GM19395 (cell line): ENCODE measurements around the gene BDKRB2.

Experiments
- ATAC-seq: cut with Tn5 transposase; IDR thresholded peaks from one replicate; pipeline ENCODE4 v1.9.1; 2021; ENCODE audit warnings: mild to moderate bottlenecking, moderate library complexity; ENCODE audit not compliant: unreplicated experiment

The BDKRB2 gene

DNA sequence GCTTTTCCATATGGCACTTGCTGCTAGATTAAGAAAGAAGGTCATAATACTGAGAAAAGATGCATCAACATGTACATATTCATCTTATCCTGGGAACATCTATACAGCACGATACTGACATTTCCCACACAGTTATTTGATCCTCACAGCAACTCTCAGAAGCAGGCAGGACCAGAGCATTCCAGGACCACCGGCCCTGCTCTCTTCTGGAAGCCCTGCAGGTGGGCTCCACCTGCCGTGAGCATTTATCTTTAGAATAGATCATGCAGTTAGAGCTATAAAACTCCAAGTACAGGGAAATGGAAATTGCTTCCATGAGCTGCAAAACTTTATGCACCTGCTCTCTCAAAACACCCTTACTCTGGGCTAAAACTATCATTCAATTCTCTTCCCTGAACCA, 45.8 kb downstream of the BDKRB2 start:
- ATAC-seq = no peak

DNA sequence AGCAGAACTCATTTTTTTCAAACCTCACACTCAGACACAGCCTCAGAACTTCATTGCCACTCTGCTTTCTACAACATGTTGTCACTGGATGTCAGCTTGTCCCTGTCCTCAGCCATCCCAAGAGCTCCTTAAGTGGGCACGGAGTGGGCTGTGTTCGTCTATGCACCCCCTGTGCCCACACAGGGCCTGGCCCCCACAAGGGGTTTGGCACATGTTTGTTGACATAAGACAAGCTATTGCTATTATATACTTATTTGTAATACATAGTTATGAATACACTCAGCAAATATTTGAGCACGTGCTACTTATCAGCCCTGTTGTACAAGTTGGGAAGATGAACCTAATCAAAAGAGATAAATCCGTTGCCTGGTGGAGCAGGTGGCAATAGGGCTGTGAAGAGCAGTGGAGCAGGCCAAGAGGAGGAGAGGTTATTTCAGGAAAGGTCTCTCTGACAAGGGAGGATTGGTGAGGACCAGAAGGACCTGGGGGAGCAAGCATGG, 47.1 kb downstream of the BDKRB2 start:
- ATAC-seq = no peak

GRCh38 chr14:96252323-96252998, 47.8 kb downstream of the BDKRB2 start:
- ATAC-seq = no peak

DNA sequence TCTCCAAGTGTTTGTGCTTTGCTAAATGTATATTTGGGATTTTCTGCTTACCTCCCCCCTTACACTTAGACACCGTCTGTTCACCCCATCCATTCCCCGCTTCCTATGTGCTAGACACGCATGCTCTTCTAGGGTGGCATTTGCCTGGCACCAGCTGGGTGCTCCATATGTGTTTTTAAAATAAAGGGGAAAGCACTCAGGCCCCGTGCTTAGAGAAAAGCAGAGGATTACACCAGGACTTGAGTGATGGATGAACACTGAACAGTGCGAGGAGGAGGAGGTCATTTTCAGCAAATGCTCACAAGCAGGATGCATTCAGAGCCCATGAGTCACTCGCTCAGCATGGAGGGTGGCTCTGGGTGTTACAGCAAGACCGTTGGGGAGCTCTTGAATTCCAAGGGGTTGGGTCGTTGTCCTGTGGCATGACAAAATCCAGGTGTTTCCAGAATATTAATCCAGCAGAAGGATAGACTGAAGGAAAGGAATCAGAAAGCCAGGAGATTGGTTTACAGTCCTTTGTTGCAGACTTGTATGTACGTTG, 48.4 kb downstream of the BDKRB2 start:
- no peak for ATAC-seq

GRCh38 chr14:96254687-96255086, 50.0 kb downstream of the BDKRB2 start:
- ATAC-seq = no peak

GRCh38 chr14:96255501-96256366, 51.1 kb downstream of the BDKRB2 start, which contains the start of gene BDKRB1:
Gene BDKRB1, plus strand, starts transcription at chr14:96256210. Its CDS starts 7,473 bp downstream, at chr14:96263683.
- ATAC-seq = no peak

DNA sequence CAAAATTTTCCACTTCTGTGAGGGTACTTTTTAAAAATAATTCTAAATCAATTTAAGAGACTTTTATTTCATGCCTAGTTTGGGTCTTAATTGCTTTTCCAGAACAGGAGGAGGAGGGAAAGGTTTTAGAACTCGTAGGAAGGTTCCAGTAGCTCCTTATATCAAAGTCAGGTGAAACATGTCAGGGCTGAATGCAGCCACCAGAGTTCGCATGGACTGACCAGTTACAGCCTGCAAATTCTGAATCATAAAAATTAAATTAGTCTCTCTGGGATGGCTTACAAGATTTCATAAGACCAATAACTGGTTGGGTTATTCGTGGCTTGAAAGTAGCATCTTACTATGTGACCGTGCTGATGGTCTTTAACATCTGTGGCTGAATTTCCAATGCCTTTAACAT, 51.8 kb downstream of the BDKRB2 start:
- ATAC-seq = no peak

GRCh38 chr14:96257056-96257455, 52.4 kb downstream of the BDKRB2 start:
- ATAC-seq = no peak

DNA sequence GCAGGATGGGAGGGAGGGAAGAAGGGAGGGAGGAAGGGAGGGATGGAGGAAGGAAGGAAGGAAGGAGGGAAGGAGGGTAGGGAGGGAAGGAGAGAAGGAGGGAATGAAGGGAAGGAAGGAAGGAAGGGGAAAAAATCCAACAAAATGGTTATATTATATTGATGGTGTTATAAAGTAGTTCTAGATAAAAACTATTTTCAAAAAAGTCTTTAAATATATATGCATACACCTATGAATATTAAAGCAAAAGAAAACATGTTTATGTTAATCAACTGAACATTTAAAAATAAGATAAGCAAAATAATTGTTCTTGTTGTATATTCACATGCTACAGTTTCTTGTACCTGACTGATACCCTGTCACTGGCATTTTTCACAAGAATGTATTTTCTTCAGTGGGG, 53.3 kb downstream of the BDKRB2 start:
- no peak for ATAC-seq

- ATAC-seq = no peak
These were observed 55.7 kb downstream of the BDKRB2 start for GRCh38 chr14:96260341-96260821.

DNA sequence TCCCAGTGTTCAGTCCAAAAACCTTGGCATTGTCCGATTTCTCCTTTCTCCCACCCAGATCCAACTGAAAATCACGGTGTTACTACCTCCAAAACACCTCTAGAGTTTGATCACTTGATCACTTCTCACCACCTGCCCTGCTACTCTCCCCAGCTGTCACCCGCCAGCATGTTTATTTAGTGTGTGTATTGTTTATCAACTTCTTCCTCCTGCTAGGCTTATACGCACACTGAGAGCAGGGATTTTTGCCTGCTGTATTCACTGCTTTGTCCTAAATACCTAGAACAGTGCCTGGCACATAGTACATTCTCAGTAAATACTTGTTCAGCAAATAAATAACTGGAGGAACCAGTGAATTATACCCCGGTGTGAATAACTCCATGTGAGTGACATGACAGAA, 56.4 kb downstream of the BDKRB2 start:
- ATAC-seq = no peak

DNA sequence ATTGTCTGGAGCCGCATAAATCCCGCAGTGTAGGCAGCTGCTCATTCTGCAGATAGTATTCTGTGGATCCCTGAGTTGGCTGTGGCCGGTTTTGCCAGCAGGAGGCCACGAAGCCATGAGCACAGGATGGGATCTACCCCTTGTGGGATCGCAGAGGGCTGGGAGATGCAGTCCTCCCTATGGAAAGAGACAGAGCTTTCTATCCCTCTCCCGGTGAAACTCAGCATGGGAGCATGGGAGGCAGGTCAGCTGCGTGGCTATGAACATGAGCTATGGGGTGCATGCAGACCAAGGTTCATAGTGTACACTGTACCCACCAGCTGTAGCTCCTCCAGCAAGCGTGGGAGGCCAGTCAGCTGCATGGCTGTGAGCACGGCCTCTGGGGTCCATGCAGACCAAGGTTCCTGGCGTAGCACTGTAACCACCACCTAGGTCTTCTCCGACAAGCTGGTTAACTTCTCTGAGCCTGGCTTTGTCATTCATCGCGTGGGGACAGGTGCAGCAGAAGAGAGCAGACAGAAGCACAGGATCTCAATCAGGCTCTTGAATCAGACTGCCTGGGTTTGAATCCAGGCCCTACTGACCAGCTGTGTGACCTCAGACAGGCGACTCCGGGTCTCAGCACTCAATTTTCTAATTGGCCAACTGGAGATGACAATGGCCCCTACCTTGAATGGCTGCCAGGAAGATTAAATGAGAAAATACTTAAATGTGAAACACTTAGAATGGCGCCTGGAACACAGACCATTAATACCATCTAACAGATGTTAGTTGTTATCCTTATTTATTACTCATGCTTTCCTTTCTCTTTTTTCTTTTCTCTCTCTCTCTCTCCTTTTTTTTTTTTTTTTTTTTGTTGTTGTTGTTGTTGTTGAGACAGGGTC, 57.4 kb downstream of the BDKRB2 start:
- no peak for ATAC-seq

GRCh38 chr14:96263347-96264199, 58.9 kb downstream of the BDKRB2 start:
- ATAC-seq = no peak

GRCh38 chr14:96264200-96264553, 59.5 kb downstream of the BDKRB2 start:
- no peak for ATAC-seq

- ATAC-seq = no peak
These were observed 60.2 kb downstream of the BDKRB2 start for GRCh38 chr14:96264853-96265252.

- ATAC-seq = no peak
These were observed 60.9 kb downstream of the BDKRB2 start for GRCh38 chr14:96265383-96266095.

GRCh38 chr14:96267336-96267735, 62.7 kb downstream of the BDKRB2 start:
- no peak for ATAC-seq

DNA sequence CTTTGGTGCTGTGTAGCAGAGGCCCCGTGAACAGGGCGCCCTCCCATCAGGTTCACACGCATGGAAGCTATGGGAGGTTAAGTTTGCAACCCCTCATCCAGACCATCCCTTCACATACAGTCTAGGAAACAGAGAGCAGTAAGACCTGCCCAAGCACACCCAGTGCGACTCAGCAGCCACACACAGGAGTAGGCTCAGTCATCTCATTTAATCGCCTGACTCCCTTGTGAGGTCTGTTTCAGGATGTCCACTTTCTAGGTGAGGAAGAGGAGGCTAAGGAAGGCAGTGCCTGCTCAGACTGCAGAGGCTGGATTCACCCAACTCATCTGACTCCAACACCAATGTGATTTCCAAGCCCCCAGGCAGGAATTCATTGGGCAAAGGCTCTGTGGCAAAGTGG, 63.3 kb downstream of the BDKRB2 start:
- ATAC-seq = no peak
